ENCODE results near the gene ZNF467. TPM values are rescaled to one million over a fixed set of nuclear protein-coding genes. Genes with fewer than 3 reads are reported as not detected.

ZNF467 gene
- total RNA-seq, result 1.9 and 2.3 TPM in 2 replicates
- long read RNA-seq, result 0 reads

GRCh38 chr7:149773446-149774236 is at the start of gene ZNF467:
Gene ZNF467 (minus strand): TSS chr7:149773588. CDS start chr7:149771032, 2,556 bp downstream.
- H3K4me1 Mint-ChIP-seq, result peaks cover 17% of the 10 kb centered on the region
- no peak for TF ChIP-seq CTCF (conservative IDR thresholded peaks at IDR 0.05)
- peak within 1 kb of the TSS; percentile 88 for H3K4me3 Mint-ChIP-seq
- no peak within 1 kb of the TSS for H3K27ac Mint-ChIP-seq (ENCODE audit: unreplicated experiment)
- DNase-seq (ENCODE audit: low read depth, low spot score), result no peak
- H3K9me3 Mint-ChIP-seq, result no peaks in the 10 kb centered on the region
- H3K36me3 Mint-ChIP-seq (ENCODE audit: low read depth), result no peaks in the 10 kb centered on the region
- peaks cover 38% of the 10 kb centered on the region for H3K27me3 Mint-ChIP-seq (ENCODE audit: low read depth)

- H3K4me1 Mint-ChIP-seq, result no peaks in the 10 kb centered on the region
- H3K4me3 Mint-ChIP-seq, result no peak overlapping the region
- H3K36me3 Mint-ChIP-seq (ENCODE audit: low read depth), result no peaks in the 10 kb centered on the region
- peaks cover 2% of the 10 kb centered on the region for H3K27me3 Mint-ChIP-seq (ENCODE audit: low read depth)
- no peak for DNase-seq (ENCODE audit: low read depth, low spot score)
- H3K27ac Mint-ChIP-seq (ENCODE audit: unreplicated experiment), result no peak overlapping the region
- TF ChIP-seq CTCF (conservative IDR thresholded peaks at IDR 0.05), result no peak
- no peaks in the 10 kb centered on the region for H3K9me3 Mint-ChIP-seq
Measured at GRCh38 chr7:149822353-149822943, 49.1 kb upstream of the ZNF467 start.

- no peak for DNase-seq (ENCODE audit: low read depth, low spot score)
- Mint-ChIP-seq H3K27me3 (ENCODE audit: low read depth) (no peaks in the 10 kb centered on the region), H3K27ac (ENCODE audit: unreplicated experiment) (no peak overlapping the region), H3K4me3 (no peak overlapping the region), H3K9me3 (no peaks in the 10 kb centered on the region), H3K36me3 (ENCODE audit: low read depth) (no peaks in the 10 kb centered on the region), H3K4me1 (no peaks in the 10 kb centered on the region)
- no peak for TF ChIP-seq CTCF (conservative IDR thresholded peaks at IDR 0.05)
Measured at GRCh38 chr7:149821191-149822148, 48.1 kb upstream of the ZNF467 start.

GRCh38 chr7:149820622-149821190 is 47.3 kb upstream of the ZNF467 start:
- H3K27ac Mint-ChIP-seq (ENCODE audit: unreplicated experiment), result no peak overlapping the region
- no peak for TF ChIP-seq CTCF (conservative IDR thresholded peaks at IDR 0.05)
- DNase-seq (ENCODE audit: low read depth, low spot score), result no peak
- no peak overlapping the region for H3K4me3 Mint-ChIP-seq
- no peaks in the 10 kb centered on the region for H3K9me3 Mint-ChIP-seq
- H3K27me3 Mint-ChIP-seq (ENCODE audit: low read depth), result no peaks in the 10 kb centered on the region
- no peaks in the 10 kb centered on the region for H3K4me1 Mint-ChIP-seq
- no peaks in the 10 kb centered on the region for H3K36me3 Mint-ChIP-seq (ENCODE audit: low read depth)

- Mint-ChIP-seq H3K4me1 (no peaks in the 10 kb centered on the region), H3K27ac (ENCODE audit: unreplicated experiment) (no peak overlapping the region), H3K4me3 (no peak overlapping the region), H3K27me3 (ENCODE audit: low read depth) (no peaks in the 10 kb centered on the region), H3K9me3 (no peaks in the 10 kb centered on the region), H3K36me3 (ENCODE audit: low read depth) (no peaks in the 10 kb centered on the region)
- no peak for TF ChIP-seq CTCF (conservative IDR thresholded peaks at IDR 0.05)
- DNase-seq (ENCODE audit: low read depth, low spot score), result no peak
Measured at GRCh38 chr7:149819961-149820340, 46.6 kb upstream of the ZNF467 start.

Data from neural crest cell (in vitro differentiated cells).